ENCODE results near the gene PTPRT. TPM values are rescaled to one million over a fixed set of nuclear protein-coding genes. Genes with fewer than 3 reads are reported as not detected.

Gene PTPRT
- total and polyA plus RNA-seq, 4 donors = 0.14 to 2.8 (median 0.40) TPM

DNA sequence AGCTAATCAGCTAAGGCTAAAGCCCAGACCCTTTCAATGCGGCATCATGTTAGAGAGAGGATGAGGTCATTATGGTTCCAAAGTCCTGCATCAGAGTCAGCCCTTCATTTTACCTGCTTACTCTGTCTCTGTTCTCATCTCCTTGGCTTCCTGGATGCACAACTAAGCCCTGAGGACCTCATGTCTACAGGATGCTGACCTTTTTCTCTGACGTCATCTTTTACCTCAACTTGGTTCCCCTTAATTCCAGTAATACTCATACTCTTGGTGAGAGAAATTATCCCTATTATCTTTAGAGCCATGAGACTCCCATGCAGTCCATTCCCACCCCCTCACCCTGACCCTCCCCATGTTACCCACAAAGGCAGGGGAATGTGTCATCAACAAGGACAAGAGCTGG lies 935.0 kb downstream of the PTPRT start:
- H3K9me3 ChIP-seq (ENCODE audit: control insufficient read depth in 4 of 4, low read length in 3 of 4) = no peaks in the 10 kb centered on the region
- H3K27ac ChIP-seq (ENCODE audit: low read depth in 1 of 2, low read length in 2 of 2) = no peak overlapping the region
- no peaks in the 10 kb centered on the region for H3K36me3 ChIP-seq (ENCODE audit: control insufficient read depth in 4 of 4, insufficient read depth in 3 of 4, low read depth in 1 of 4, low read length in 3 of 4)
- no peak overlapping the region for H3K9ac ChIP-seq (ENCODE audit: low read depth in 1 of 2, low read length in 2 of 2)
- H3K4me1 ChIP-seq (ENCODE audit: control insufficient read depth in 4 of 4, insufficient read depth in 4 of 4, low read length in 3 of 4) = no peaks in the 10 kb centered on the region
- H3K27me3 ChIP-seq (ENCODE audit: control insufficient read depth in 4 of 4, insufficient read depth in 4 of 4, low read length in 3 of 4) = peaks cover 0 to 9% (median 0%) of the 10 kb centered on the region in 4 donors
- WGBS = 84% methylated on average over 2 of the region's 2 CpGs
- TF ChIP-seq RAD21 (IDR thresholded peaks at IDR 0.05) = no peak
- no peak for TF ChIP-seq EGR1 (IDR thresholded peaks at IDR 0.05; ENCODE audit: low read depth in 2 of 2)
- TF ChIP-seq HNF4A (conservative IDR thresholded peaks at IDR 0.05) = no peak
- TF ChIP-seq, protein P1, sequence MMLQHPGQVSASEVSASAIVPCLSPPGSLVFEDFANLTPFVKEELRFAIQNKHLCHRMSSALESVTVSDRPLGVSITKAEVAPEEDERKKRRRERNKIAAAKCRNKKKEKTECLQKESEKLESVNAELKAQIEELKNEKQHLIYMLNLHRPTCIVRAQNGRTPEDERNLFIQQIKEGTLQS (IDR thresholded peaks at IDR 0.05) = no peak
- no peak for TF ChIP-seq NR2F2 (IDR thresholded peaks at IDR 0.05)
- TF ChIP-seq GABPA (IDR thresholded peaks at IDR 0.05 in 1 of 2, conservative IDR thresholded peaks at IDR 0.05 in 1 of 2) = no peak
- no peak for TF ChIP-seq ZBTB33 (IDR thresholded peaks at IDR 0.05)
- TF ChIP-seq, protein P2, sequence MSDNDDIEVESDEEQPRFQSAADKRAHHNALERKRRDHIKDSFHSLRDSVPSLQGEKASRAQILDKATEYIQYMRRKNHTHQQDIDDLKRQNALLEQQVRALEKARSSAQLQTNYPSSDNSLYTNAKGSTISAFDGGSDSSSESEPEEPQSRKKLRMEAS (IDR thresholded peaks at IDR 0.05) = no peak
- TF ChIP-seq YY1 (IDR thresholded peaks at IDR 0.05) = no peak
- TF ChIP-seq TAF1 (conservative IDR thresholded peaks at IDR 0.05) = no peak
- no peak for TF ChIP-seq SP1 (IDR thresholded peaks at IDR 0.05)
- TF ChIP-seq CTCF (IDR thresholded peaks at IDR 0.05; ENCODE audit: low read depth, low read length, missing input control) = no peak
- TF ChIP-seq FOXA2 (IDR thresholded peaks at IDR 0.05) = no peak
- TF ChIP-seq HNF4G (IDR thresholded peaks at IDR 0.05) = no peak
- H3K4me3 ChIP-seq (ENCODE audit: low read depth in 1 of 3, low read length in 3 of 3) = no peak overlapping the region
- no peak for DNase-seq (ENCODE audit: low spot score)

DNA sequence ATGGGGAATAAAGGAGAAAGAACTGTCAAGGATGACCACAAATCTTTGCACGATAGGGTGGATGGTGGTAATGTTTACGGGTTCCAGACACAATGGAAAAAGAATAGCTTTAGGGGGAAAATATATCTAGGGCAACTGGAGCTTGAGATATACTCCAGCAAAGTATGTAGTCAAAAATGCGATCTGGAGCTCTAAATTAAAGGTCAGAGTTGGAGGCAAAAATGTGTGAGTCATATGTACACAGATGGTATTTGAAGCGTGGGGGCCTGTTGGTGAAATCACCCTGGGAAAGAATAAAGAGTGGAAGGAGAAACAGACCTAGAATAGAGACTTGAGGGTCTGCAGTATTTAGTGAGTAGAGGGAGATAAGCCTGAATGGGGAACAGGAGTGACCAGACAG lies 937.6 kb downstream of the PTPRT start:
- peaks cover 0 to 7% (median 0%) of the 10 kb centered on the region in 4 donors for H3K9me3 ChIP-seq (ENCODE audit: control insufficient read depth in 4 of 4, low read length in 3 of 4)
- 66% methylated on average over 4 of the region's 4 CpGs for WGBS
- no peak overlapping the region for H3K9ac ChIP-seq (ENCODE audit: low read depth in 1 of 2, low read length in 2 of 2)
- no peak overlapping the region for H3K4me3 ChIP-seq (ENCODE audit: low read depth in 1 of 3, low read length in 3 of 3)
- H3K36me3 ChIP-seq (ENCODE audit: control insufficient read depth in 4 of 4, insufficient read depth in 3 of 4, low read depth in 1 of 4, low read length in 3 of 4) = no peaks in the 10 kb centered on the region
- DNase-seq (ENCODE audit: low spot score) = no peak
- peaks cover 0 to 9% (median 0%) of the 10 kb centered on the region in 4 donors for H3K27me3 ChIP-seq (ENCODE audit: control insufficient read depth in 4 of 4, insufficient read depth in 4 of 4, low read length in 3 of 4)
- no peak for TF ChIP-seq FOXA2 (IDR thresholded peaks at IDR 0.05)
- TF ChIP-seq JUND (IDR thresholded peaks at IDR 0.05) = no peak
- TF ChIP-seq, protein P3, sequence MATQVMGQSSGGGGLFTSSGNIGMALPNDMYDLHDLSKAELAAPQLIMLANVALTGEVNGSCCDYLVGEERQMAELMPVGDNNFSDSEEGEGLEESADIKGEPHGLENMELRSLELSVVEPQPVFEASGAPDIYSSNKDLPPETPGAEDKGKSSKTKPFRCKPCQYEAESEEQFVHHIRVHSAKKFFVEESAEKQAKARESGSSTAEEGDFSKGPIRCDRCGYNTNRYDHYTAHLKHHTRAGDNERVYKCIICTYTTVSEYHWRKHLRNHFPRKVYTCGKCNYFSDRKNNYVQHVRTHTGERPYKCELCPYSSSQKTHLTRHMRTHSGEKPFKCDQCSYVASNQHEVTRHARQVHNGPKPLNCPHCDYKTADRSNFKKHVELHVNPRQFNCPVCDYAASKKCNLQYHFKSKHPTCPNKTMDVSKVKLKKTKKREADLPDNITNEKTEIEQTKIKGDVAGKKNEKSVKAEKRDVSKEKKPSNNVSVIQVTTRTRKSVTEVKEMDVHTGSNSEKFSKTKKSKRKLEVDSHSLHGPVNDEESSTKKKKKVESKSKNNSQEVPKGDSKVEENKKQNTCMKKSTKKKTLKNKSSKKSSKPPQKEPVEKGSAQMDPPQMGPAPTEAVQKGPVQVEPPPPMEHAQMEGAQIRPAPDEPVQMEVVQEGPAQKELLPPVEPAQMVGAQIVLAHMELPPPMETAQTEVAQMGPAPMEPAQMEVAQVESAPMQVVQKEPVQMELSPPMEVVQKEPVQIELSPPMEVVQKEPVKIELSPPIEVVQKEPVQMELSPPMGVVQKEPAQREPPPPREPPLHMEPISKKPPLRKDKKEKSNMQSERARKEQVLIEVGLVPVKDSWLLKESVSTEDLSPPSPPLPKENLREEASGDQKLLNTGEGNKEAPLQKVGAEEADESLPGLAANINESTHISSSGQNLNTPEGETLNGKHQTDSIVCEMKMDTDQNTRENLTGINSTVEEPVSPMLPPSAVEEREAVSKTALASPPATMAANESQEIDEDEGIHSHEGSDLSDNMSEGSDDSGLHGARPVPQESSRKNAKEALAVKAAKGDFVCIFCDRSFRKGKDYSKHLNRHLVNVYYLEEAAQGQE (IDR thresholded peaks at IDR 0.05) = no peak
- no peak for TF ChIP-seq RXRA (IDR thresholded peaks at IDR 0.05)
- TF ChIP-seq, protein P1 (IDR thresholded peaks at IDR 0.05) = no peak
- TF ChIP-seq ZBTB33 (IDR thresholded peaks at IDR 0.05) = no peak
- TF ChIP-seq NR2F2 (IDR thresholded peaks at IDR 0.05) = no peak
- no peak for TF ChIP-seq GABPA (IDR thresholded peaks at IDR 0.05 in 1 of 2, conservative IDR thresholded peaks at IDR 0.05 in 1 of 2)
- no peak for TF ChIP-seq RAD21 (IDR thresholded peaks at IDR 0.05)
- no peak for TF ChIP-seq TAF1 (conservative IDR thresholded peaks at IDR 0.05)
- H3K27ac ChIP-seq (ENCODE audit: low read depth in 1 of 2, low read length in 2 of 2) = no peak overlapping the region
- no peaks in the 10 kb centered on the region for H3K4me1 ChIP-seq (ENCODE audit: control insufficient read depth in 4 of 4, insufficient read depth in 4 of 4, low read length in 3 of 4)

All from liver (tissue), 9 donors.